Activated naive CD8-positive, alpha-beta T cell treated with anti-CD3 and anti-CD28 coated beads for 36 hours (primary cell): ENCODE results near the gene TPO. TPM values are rescaled to one million over a fixed set of nuclear protein-coding genes. Genes with fewer than 3 reads are reported as not detected.
"Not testable (repeated sequence)": the region's sequence is repeated elsewhere in the genome, so short reads cannot be mapped to it uniquely, and the experiment has no call there.

ENCODE experiments used
- DNase-seq: peaks from one replicate; pipeline ENCODE4 v3.0.0; 2021
- H3K27ac Mint-ChIP-seq: one replicate; pipeline ENCODE4 v1.8.0; 2022; ENCODE audit warnings: mild to moderate bottlenecking, moderate library complexity, mixed read lengths
- H3K27me3 Mint-ChIP-seq: one replicate; pipeline ENCODE4 v1.8.0; 2022; ENCODE audit warnings: mild to moderate bottlenecking, mixed read lengths
- H3K36me3 Mint-ChIP-seq: one replicate; pipeline ENCODE4 v1.8.0; 2021; ENCODE audit warnings: mild to moderate bottlenecking, mixed read lengths
- H3K4me1 Mint-ChIP-seq: one replicate; pipeline ENCODE4 v1.8.0; 2021; ENCODE audit warnings: mixed read lengths
- H3K4me3 Mint-ChIP-seq: one replicate; pipeline ENCODE4 v1.8.0; 2022; ENCODE audit warnings: mild to moderate bottlenecking, moderate library complexity, mixed read lengths
- H3K9me3 Mint-ChIP-seq: one replicate; pipeline ENCODE4 v1.8.0; 2022; ENCODE audit warnings: mixed read lengths
- total RNA-seq, 2 experiments: library from RNA; stranded (reverse); gene quantifications; one replicate each; pipeline ENCODE4 v1.2.3, GENCODE V29; 2021

Gene TPO
- total RNA-seq, 2 experiments from 2014 or later: not detected

- H3K36me3 Mint-ChIP-seq: no peaks in the 10 kb centered on the region
- H3K4me1 Mint-ChIP-seq: peaks cover 12% of the 10 kb centered on the region
- no peaks in the 10 kb centered on the region for H3K27me3 Mint-ChIP-seq
- H3K27ac Mint-ChIP-seq: no peak overlapping the region
- no peak overlapping the region for H3K4me3 Mint-ChIP-seq
- peaks cover 1% of the 10 kb centered on the region for H3K9me3 Mint-ChIP-seq
- no peak for DNase-seq
Measured at GRCh38 chr2:1567556-1568344, 154.5 kb downstream of the TPO start.

GRCh38 chr2:1568345-1568668, 155.0 kb downstream of the TPO start:
- H3K4me3 Mint-ChIP-seq, H3K27me3 Mint-ChIP-seq, DNase-seq, H3K27ac Mint-ChIP-seq, H3K9me3 Mint-ChIP-seq, H3K36me3 Mint-ChIP-seq: not testable (repeated sequence)
- H3K4me1 Mint-ChIP-seq: peaks cover 12% of the 10 kb centered on the region

- Mint-ChIP-seq H3K36me3 (no peaks in the 10 kb centered on the region), H3K9me3 (peaks cover 1% of the 10 kb centered on the region), H3K27me3 (peaks cover 6% of the 10 kb centered on the region), H3K27ac (no peak overlapping the region), H3K4me1 (no peaks in the 10 kb centered on the region), H3K4me3 (no peak overlapping the region)
- no peak for DNase-seq
Measured at GRCh38 chr2:1569879-1570450, 156.7 kb downstream of the TPO start.

- H3K36me3 Mint-ChIP-seq: no peaks in the 10 kb centered on the region
Measured at GRCh38 chr2:1571477-1572417, 158.5 kb downstream of the TPO start.

GRCh38 chr2:1572638-1573037, 159.4 kb downstream of the TPO start:
- Mint-ChIP-seq H3K9me3 (peaks cover 1% of the 10 kb centered on the region), H3K36me3 (no peaks in the 10 kb centered on the region), H3K4me1 (no peaks in the 10 kb centered on the region), H3K4me3 (no peak overlapping the region), H3K27ac (no peak overlapping the region), H3K27me3 (peaks cover 6% of the 10 kb centered on the region)
- no peak for DNase-seq

More at GRCh38 chr2:1571477-1572417, 158.5 kb downstream of the TPO start:
- DNase-seq: no peak
- Mint-ChIP-seq H3K4me1 (no peaks in the 10 kb centered on the region), H3K27ac (no peak overlapping the region), H3K27me3 (peaks cover 6% of the 10 kb centered on the region), H3K4me3 (no peak overlapping the region), H3K9me3 (peaks cover 1% of the 10 kb centered on the region)

- H3K4me3 Mint-ChIP-seq: no peak overlapping the region
- H3K27me3 Mint-ChIP-seq: peaks cover 16% of the 10 kb centered on the region
- H3K36me3 Mint-ChIP-seq: no peaks in the 10 kb centered on the region
- no peak for DNase-seq
- no peaks in the 10 kb centered on the region for H3K9me3 Mint-ChIP-seq
- no peak overlapping the region for H3K27ac Mint-ChIP-seq
- no peaks in the 10 kb centered on the region for H3K4me1 Mint-ChIP-seq
Measured at GRCh38 chr2:1577846-1578245, 164.6 kb downstream of the TPO start.

GRCh38 chr2:1581257-1581964, 168.1 kb downstream of the TPO start:
- not testable (repeated sequence) for H3K27ac Mint-ChIP-seq, H3K4me1 Mint-ChIP-seq, H3K36me3 Mint-ChIP-seq, H3K9me3 Mint-ChIP-seq, DNase-seq, H3K4me3 Mint-ChIP-seq
- H3K27me3 Mint-ChIP-seq: peaks cover 14% of the 10 kb centered on the region

GRCh38 chr2:1581965-1582625, 168.8 kb downstream of the TPO start:
- no peaks in the 10 kb centered on the region for H3K36me3 Mint-ChIP-seq
- no peak overlapping the region for H3K4me3 Mint-ChIP-seq
- no peaks in the 10 kb centered on the region for H3K4me1 Mint-ChIP-seq
- H3K27ac Mint-ChIP-seq: no peak overlapping the region
- DNase-seq: no peak
- H3K27me3 Mint-ChIP-seq: peaks cover 14% of the 10 kb centered on the region
- H3K9me3 Mint-ChIP-seq: no peaks in the 10 kb centered on the region

- Mint-ChIP-seq H3K9me3 (no peaks in the 10 kb centered on the region), H3K4me1 (no peaks in the 10 kb centered on the region), H3K27me3 (peaks cover 21% of the 10 kb centered on the region), H3K4me3 (no peak overlapping the region), H3K27ac (no peak overlapping the region), H3K36me3 (no peaks in the 10 kb centered on the region)
- no peak for DNase-seq
Measured at GRCh38 chr2:1582891-1583341, 169.7 kb downstream of the TPO start.

- no peak for DNase-seq
- H3K9me3 Mint-ChIP-seq: no peaks in the 10 kb centered on the region
- H3K4me1 Mint-ChIP-seq: no peaks in the 10 kb centered on the region
- no peak overlapping the region for H3K27ac Mint-ChIP-seq
- H3K4me3 Mint-ChIP-seq: no peak overlapping the region
- H3K27me3 Mint-ChIP-seq: peaks cover 20% of the 10 kb centered on the region
- no peaks in the 10 kb centered on the region for H3K36me3 Mint-ChIP-seq
Measured at GRCh38 chr2:1584051-1584531, 170.8 kb downstream of the TPO start.

- Mint-ChIP-seq H3K9me3 (no peaks in the 10 kb centered on the region), H3K4me3 (no peak overlapping the region), H3K36me3 (no peaks in the 10 kb centered on the region), H3K4me1 (no peaks in the 10 kb centered on the region), H3K27me3 (peaks cover 26% of the 10 kb centered on the region), H3K27ac (no peak overlapping the region)
- no peak for DNase-seq
Measured at GRCh38 chr2:1584691-1585485, 171.6 kb downstream of the TPO start.

- peaks cover 34% of the 10 kb centered on the region for H3K27me3 Mint-ChIP-seq
- H3K4me1 Mint-ChIP-seq: no peaks in the 10 kb centered on the region
- H3K9me3 Mint-ChIP-seq: no peaks in the 10 kb centered on the region
- H3K4me3 Mint-ChIP-seq: no peak overlapping the region
- H3K27ac Mint-ChIP-seq: no peak overlapping the region
- H3K36me3 Mint-ChIP-seq: no peaks in the 10 kb centered on the region
- DNase-seq: no peak
Measured at GRCh38 chr2:1585635-1586034, 172.4 kb downstream of the TPO start.

GRCh38 chr2:1586251-1586922, 173.1 kb downstream of the TPO start:
- Mint-ChIP-seq H3K27me3 (peaks cover 39% of the 10 kb centered on the region), H3K27ac (no peak overlapping the region), H3K4me1 (no peaks in the 10 kb centered on the region), H3K36me3 (no peaks in the 10 kb centered on the region), H3K4me3 (no peak overlapping the region), H3K9me3 (no peaks in the 10 kb centered on the region)
- no peak for DNase-seq
